WTC11 (cell line): Measurements from ENCODE around the gene OR1C1. TPM values are rescaled to one million over a fixed set of nuclear protein-coding genes. Genes with fewer than 3 reads are reported as not detected.

Experiments
- ATAC-seq: fragments of 200-7000 bp; cut with Tn5 transposase; 2 replicates; pipeline ENCODE4 v1.10.0; 2021; ENCODE audit warnings: mild to moderate bottlenecking, moderate library complexity
- CTCF ChIA-PET: fragments of 300-600 bp; sonication (Branson Sonifier 250); formaldehyde crosslinking; loops from one replicate; lab custom pipeline; 2021; ENCODE audit warnings: antibody characterized with exemption; lab: Charles Lee
- POLR2A ChIA-PET: fragments of 350-600 bp; sonication (Branson Sonifier 250); formaldehyde crosslinking; loops from one replicate; lab custom pipeline; 2021; ENCODE audit warnings: antibody characterized with exemption; lab: Charles Lee
- DNase-seq: peaks from one replicate; pipeline ENCODE4 v3.0.0; 2021; ENCODE audit warnings: low spot score
- H3K27ac Mint-ChIP-seq: 2 replicates; pipeline ENCODE4 v1.8.0; 2021; ENCODE audit warnings: mixed read lengths
- H3K27me3 Mint-ChIP-seq: 2 replicates; pipeline ENCODE4 v1.8.0; 2021; ENCODE audit warnings: low read depth, mild to moderate bottlenecking, moderate library complexity, mixed read lengths
- H3K36me3 Mint-ChIP-seq: 2 replicates; pipeline ENCODE4 v1.8.0; 2021; ENCODE audit warnings: mixed read lengths
- H3K4me1 Mint-ChIP-seq: 2 replicates; pipeline ENCODE4 v1.8.0; 2022; ENCODE audit warnings: mixed read lengths
- H3K4me3 Mint-ChIP-seq: 2 replicates; pipeline ENCODE4 v1.8.0; 2021; ENCODE audit warnings: mild to moderate bottlenecking, moderate library complexity, mixed read lengths
- H3K9me3 Mint-ChIP-seq: 2 replicates; pipeline ENCODE4 v1.8.0; 2021; ENCODE audit warnings: mixed read lengths
- AFF4 ChIP-seq: sonication (generic); formaldehyde crosslinking; IDR thresholded peaks from 2 replicates; pipeline ENCODE4 v1.8.1; 2023; ENCODE audit warnings: mild to moderate bottlenecking, missing genetic modification reagents, borderline replicate concordance
- E2F4 ChIP-seq: sonication (generic); formaldehyde crosslinking; IDR thresholded peaks from 2 replicates; pipeline ENCODE4 v1.8.1; 2022; ENCODE audit warnings: low read depth, mild to moderate bottlenecking, moderate library complexity, missing genetic modification reagents, borderline replicate concordance
- ESRRA ChIP-seq: sonication (generic); formaldehyde crosslinking; IDR thresholded peaks from 2 replicates; pipeline ENCODE4 v1.8.1; 2022; ENCODE audit warnings: mild to moderate bottlenecking, missing genetic modification reagents, borderline replicate concordance
- ETV6 ChIP-seq: sonication (generic); formaldehyde crosslinking; IDR thresholded peaks from 2 replicates; pipeline ENCODE4 v1.8.1; 2022; ENCODE audit warnings: mild to moderate bottlenecking, missing genetic modification reagents
- FOXJ3 ChIP-seq: sonication (generic); formaldehyde crosslinking; IDR thresholded peaks from 2 replicates; pipeline ENCODE4 v1.9.0; 2021; ENCODE audit warnings: missing genetic modification reagents, mild to moderate bottlenecking, borderline replicate concordance
- GTF2I ChIP-seq: fragments of 250-450 bp; sonication (Bioruptor Pico); conservative IDR thresholded peaks from 2 replicates; pipeline ENCODE4 v1.4.0; 2021; ENCODE audit warnings: mild to moderate bottlenecking
- KAT7 ChIP-seq: sonication (generic); formaldehyde crosslinking; IDR thresholded peaks from 2 replicates; pipeline ENCODE4 v1.8.1; 2023; ENCODE audit warnings: missing genetic modification reagents, mild to moderate bottlenecking, borderline replicate concordance
- MXD4 ChIP-seq: fragments of 250-450 bp; sonication (Bioruptor Pico); IDR thresholded peaks from 2 replicates; pipeline ENCODE4 v1.8.0; 2021; ENCODE audit warnings: mild to moderate bottlenecking, moderate library complexity, borderline replicate concordance
- NFATC4 ChIP-seq: fragments of 250-450 bp; sonication (Bioruptor Pico); IDR thresholded peaks from 2 replicates; pipeline ENCODE4 v1.9.0; 2021; ENCODE audit warnings: mild to moderate bottlenecking
- SOX15 ChIP-seq: fragments of 250-450 bp; sonication (Bioruptor Pico); IDR thresholded peaks from 2 replicates; pipeline ENCODE4 v1.9.0; 2021; ENCODE audit warnings: mild to moderate bottlenecking
- ZNF121 ChIP-seq: sonication (generic); formaldehyde crosslinking; IDR thresholded peaks from 2 replicates; pipeline ENCODE4 v1.8.0; 2023; ENCODE audit warnings: missing genetic modification reagents
- ZNF219 ChIP-seq: sonication (generic); formaldehyde crosslinking; IDR thresholded peaks from 2 replicates; pipeline ENCODE4 v1.8.0; 2023; ENCODE audit warnings: missing genetic modification reagents, mild to moderate bottlenecking, borderline replicate concordance
- ZNF416 ChIP-seq: fragments of 250-450 bp; sonication (Bioruptor Pico); IDR thresholded peaks from 2 replicates; pipeline ENCODE4 v1.9.0; 2021; ENCODE audit warnings: mild to moderate bottlenecking, inconsistent platforms
- ZNF671 ChIP-seq: fragments of 250-450 bp; sonication (Bioruptor Pico); IDR thresholded peaks from 2 replicates; pipeline ENCODE4 v1.8.0; 2021; ENCODE audit warnings: mild to moderate bottlenecking
- total RNA-seq: library from RNA; stranded (reverse); gene quantifications from 3 replicates; pipeline ENCODE4 v1.2.3, GENCODE V29; 2021
- TF ChIP-seq, protein P1 (sequence below): fragments of 250-450 bp; sonication (Bioruptor Pico); IDR thresholded peaks from 2 replicates; pipeline ENCODE4 v1.9.0; 2021; ENCODE audit warnings: mild to moderate bottlenecking
- TF ChIP-seq, protein P2 (sequence below): sonication (generic); formaldehyde crosslinking; IDR thresholded peaks from 2 replicates; pipeline ENCODE4 v1.8.1; 2023; ENCODE audit warnings: mild to moderate bottlenecking, moderate library complexity, missing genetic modification reagents
- TF ChIP-seq, protein P3 (sequence below): sonication (generic); formaldehyde crosslinking; conservative IDR thresholded peaks from 2 replicates; pipeline ENCODE4 v1.8.1; 2022; ENCODE audit warnings: mild to moderate bottlenecking, missing genetic modification reagents

OR1C1 gene
- total RNA-seq, 1 experiment from 2014 or later: not detected

DNA sequence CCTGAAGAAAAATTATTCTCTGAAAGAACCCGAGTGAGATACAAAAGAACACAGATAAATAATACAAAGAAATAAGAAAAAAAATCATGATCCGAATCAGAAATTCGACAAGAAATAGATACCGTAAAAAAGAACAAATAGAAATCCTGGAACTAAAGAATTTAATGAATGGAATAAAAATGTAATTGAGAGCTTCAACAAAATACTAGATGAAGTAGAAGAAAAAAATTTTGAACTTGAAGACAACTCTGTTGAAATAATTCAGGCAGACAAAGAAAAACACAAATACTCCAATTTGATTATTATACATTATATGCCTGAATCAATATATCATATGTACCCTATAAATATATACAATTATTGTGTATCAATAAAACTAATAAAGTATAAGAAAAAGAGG lies 39.1 kb downstream of the OR1C1 start:
- CTCF ChIA-PET: no interaction called here
- Mint-ChIP-seq H3K4me1 (no peaks in the 10 kb centered on the region), H3K27ac (no peak overlapping the region)

GRCh38 chr1:247716546-247716945 lies 43.8 kb downstream of the OR1C1 start, which contains the start of gene OR6F1:
Gene OR6F1 (minus strand): TSS chr1:247716646. CDS start chr1:247712755, 3,891 bp downstream.
- Mint-ChIP-seq H3K27ac (no peak within 1 kb of the TSS), H3K27me3 (no peaks in the 10 kb centered on the region), H3K4me3 (no peak within 1 kb of the TSS), H3K4me1 (no peaks in the 10 kb centered on the region), H3K9me3 (peaks cover 49% of the 10 kb centered on the region), H3K36me3 (peaks cover 9% of the 10 kb centered on the region)
- DNase-seq (no peak), ATAC-seq (no peak)
- no peak for TF ChIP-seq NFATC4 (CRISPR knock-in tag)
- no peak for TF ChIP-seq ETV6 (CRISPR knock-in tag)
- TF ChIP-seq FOXJ3 (CRISPR knock-in tag): no peak
- no peak for TF ChIP-seq ZNF671 (CRISPR knock-in tag)
- no peak for TF ChIP-seq AFF4
- TF ChIP-seq ZNF416: no peak
- TF ChIP-seq ZNF121: no peak
- no peak for TF ChIP-seq GTF2I
- TF ChIP-seq ESRRA (CRISPR knock-in tag): no peak
- POLR2A ChIA-PET: no interaction called here
- CTCF ChIA-PET: no interaction called here

More for the DNA sequence above, 39.1 kb downstream of the OR1C1 start:
- H3K9me3 Mint-ChIP-seq: peaks cover 54% of the 10 kb centered on the region
- ATAC-seq: no peak
- POLR2A ChIA-PET: no interaction called here
- no peak for DNase-seq
- H3K36me3 Mint-ChIP-seq: peaks cover 7% of the 10 kb centered on the region; the same call in 1 of the 2 replicates
- H3K4me3 Mint-ChIP-seq: no peak overlapping the region
- no peak for TF ChIP-seq E2F4 (CRISPR knock-in tag)
- TF ChIP-seq KAT7 (CRISPR knock-in tag): no peak
- TF ChIP-seq, protein P1, sequence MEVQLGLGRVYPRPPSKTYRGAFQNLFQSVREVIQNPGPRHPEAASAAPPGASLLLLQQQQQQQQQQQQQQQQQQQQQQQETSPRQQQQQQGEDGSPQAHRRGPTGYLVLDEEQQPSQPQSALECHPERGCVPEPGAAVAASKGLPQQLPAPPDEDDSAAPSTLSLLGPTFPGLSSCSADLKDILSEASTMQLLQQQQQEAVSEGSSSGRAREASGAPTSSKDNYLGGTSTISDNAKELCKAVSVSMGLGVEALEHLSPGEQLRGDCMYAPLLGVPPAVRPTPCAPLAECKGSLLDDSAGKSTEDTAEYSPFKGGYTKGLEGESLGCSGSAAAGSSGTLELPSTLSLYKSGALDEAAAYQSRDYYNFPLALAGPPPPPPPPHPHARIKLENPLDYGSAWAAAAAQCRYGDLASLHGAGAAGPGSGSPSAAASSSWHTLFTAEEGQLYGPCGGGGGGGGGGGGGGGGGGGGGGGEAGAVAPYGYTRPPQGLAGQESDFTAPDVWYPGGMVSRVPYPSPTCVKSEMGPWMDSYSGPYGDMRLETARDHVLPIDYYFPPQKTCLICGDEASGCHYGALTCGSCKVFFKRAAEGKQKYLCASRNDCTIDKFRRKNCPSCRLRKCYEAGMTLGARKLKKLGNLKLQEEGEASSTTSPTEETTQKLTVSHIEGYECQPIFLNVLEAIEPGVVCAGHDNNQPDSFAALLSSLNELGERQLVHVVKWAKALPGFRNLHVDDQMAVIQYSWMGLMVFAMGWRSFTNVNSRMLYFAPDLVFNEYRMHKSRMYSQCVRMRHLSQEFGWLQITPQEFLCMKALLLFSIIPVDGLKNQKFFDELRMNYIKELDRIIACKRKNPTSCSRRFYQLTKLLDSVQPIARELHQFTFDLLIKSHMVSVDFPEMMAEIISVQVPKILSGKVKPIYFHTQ (CRISPR knock-in tag): no peak
- TF ChIP-seq, protein P2, sequence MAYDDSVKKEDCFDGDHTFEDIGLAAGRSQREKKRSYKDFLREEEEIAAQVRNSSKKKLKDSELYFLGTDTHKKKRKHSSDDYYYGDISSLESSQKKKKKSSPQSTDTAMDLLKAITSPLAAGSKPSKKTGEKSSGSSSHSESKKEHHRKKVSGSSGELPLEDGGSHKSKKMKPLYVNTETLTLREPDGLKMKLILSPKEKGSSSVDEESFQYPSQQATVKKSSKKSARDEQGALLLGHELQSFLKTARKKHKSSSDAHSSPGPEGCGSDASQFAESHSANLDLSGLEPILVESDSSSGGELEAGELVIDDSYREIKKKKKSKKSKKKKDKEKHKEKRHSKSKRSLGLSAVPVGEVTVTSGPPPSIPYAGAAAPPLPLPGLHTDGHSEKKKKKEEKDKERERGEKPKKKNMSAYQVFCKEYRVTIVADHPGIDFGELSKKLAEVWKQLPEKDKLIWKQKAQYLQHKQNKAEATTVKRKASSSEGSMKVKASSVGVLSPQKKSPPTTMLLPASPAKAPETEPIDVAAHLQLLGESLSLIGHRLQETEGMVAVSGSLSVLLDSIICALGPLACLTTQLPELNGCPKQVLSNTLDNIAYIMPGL: no peak
- no peak for TF ChIP-seq ZNF219 (CRISPR knock-in tag)
- TF ChIP-seq MXD4 (CRISPR knock-in tag): no peak
- no peak for TF ChIP-seq SOX15 (CRISPR knock-in tag)
- no peak for TF ChIP-seq ZNF416
- TF ChIP-seq, protein P3, sequence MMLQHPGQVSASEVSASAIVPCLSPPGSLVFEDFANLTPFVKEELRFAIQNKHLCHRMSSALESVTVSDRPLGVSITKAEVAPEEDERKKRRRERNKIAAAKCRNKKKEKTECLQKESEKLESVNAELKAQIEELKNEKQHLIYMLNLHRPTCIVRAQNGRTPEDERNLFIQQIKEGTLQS (CRISPR knock-in tag): no peak
- H3K27me3 Mint-ChIP-seq: no peaks in the 10 kb centered on the region
